HEK293 (cell line): ENCODE results near the gene YOD1.

ENCODE experiments used
- CTCF ChIA-PET: fragments of 350-600 bp; formaldehyde crosslinking; extraction: SDS; loops from one replicate; lab custom pipeline; 2021; ENCODE audit warnings: antibody characterized with exemption; lab: Yijun Ruan, JAX
- POLR2A ChIA-PET: fragments of 300-600 bp; formaldehyde crosslinking; extraction: SDS; loops from one replicate; lab custom pipeline; 2020; ENCODE audit warnings: antibody characterized with exemption, inconsistent platforms; lab: Yijun Ruan, JAX
- H3K27ac ChIP-seq: fragments of 200-500 bp; sonication (Bioruptor generic); 2 replicates; pipeline ENCODE4 v1.5.1; 2014; ENCODE audit warnings: low read depth, low read length, control low read depth, inconsistent platforms; ENCODE audit errors: extremely low read depth
- H3K36me3 ChIP-seq, 2 experiments: fragments of 200-500 bp in 1 of 2; sonication (Bioruptor generic) in 1 of 2; 1 replicate in 1 of 2; 2 replicates in 1 of 2; pipeline ENCODE4 v1.5.1; 2014 to 2017; ENCODE audit warnings: inconsistent platforms in 2 of 2, low read length in 2 of 2; ENCODE audit not compliant: control insufficient read depth in 2 of 2, insufficient read depth in 1 of 2
- H3K4me1 ChIP-seq: fragments of 200-500 bp; sonication (Bioruptor generic); 2 replicates; pipeline ENCODE4 v1.5.1; 2014; ENCODE audit warnings: mild to moderate bottlenecking, low read length, inconsistent platforms; ENCODE audit not compliant: control insufficient read depth, insufficient read depth
- H3K4me3 ChIP-seq: 2 replicates; pipeline ENCODE4 v1.5.1; 2011; ENCODE audit warnings: low read depth, mild to moderate bottlenecking, control low read depth, low read length, moderate library complexity
- H3K9me3 ChIP-seq: fragments of 200-500 bp; sonication (Bioruptor generic); 2 replicates; pipeline ENCODE4 v1.5.1; 2014; ENCODE audit warnings: low read depth, low read length, inconsistent platforms; ENCODE audit not compliant: control insufficient read depth, insufficient read depth
- HOXA7 ChIP-seq: sonication (generic); formaldehyde crosslinking; IDR thresholded peaks from 2 replicates; pipeline ENCODE4 v1.8.1; 2022; ENCODE audit warnings: missing genetic modification reagents, borderline replicate concordance
- MYNN ChIP-seq: fragments of 450-650 bp; formaldehyde crosslinking; IDR thresholded peaks from 2 replicates; pipeline ENCODE4 v1.5.1; 2016; ENCODE audit warnings: missing biosample characterization, missing genetic modification characterization, borderline replicate concordance
- SCRT2 ChIP-seq: fragments of 450-650 bp; formaldehyde crosslinking; IDR thresholded peaks from 2 replicates; pipeline ENCODE4 v1.5.1; 2016; ENCODE audit warnings: missing biosample characterization, missing genetic modification characterization
- ZBTB49 ChIP-seq: fragments of 450-650 bp; formaldehyde crosslinking; IDR thresholded peaks from 2 replicates; pipeline ENCODE4 v1.5.1; 2016; ENCODE audit warnings: missing biosample characterization, missing genetic modification characterization, low read depth
- ZIC2 ChIP-seq: fragments of 450-650 bp; formaldehyde crosslinking; IDR thresholded peaks from 2 replicates; pipeline ENCODE4 v1.5.1; 2016; ENCODE audit warnings: missing biosample characterization, missing genetic modification characterization
- ZNF132 ChIP-seq: fragments of 450-650 bp; formaldehyde crosslinking; IDR thresholded peaks from 2 replicates; pipeline ENCODE4 v1.5.1; 2017; ENCODE audit warnings: missing biosample characterization, missing genetic modification characterization, borderline replicate concordance
- ZNF140 ChIP-seq: fragments of 450-650 bp; formaldehyde crosslinking; IDR thresholded peaks from 2 replicates; pipeline ENCODE4 v1.5.1; 2016; ENCODE audit warnings: missing biosample characterization, missing genetic modification characterization
- ZNF148 ChIP-seq: fragments of 450-650 bp; formaldehyde crosslinking; IDR thresholded peaks from 2 replicates; pipeline ENCODE4 v1.5.0; 2017; ENCODE audit warnings: missing biosample characterization, missing genetic modification characterization, borderline replicate concordance
- ZNF155 ChIP-seq: fragments of 450-650 bp; formaldehyde crosslinking; IDR thresholded peaks from 2 replicates; pipeline ENCODE4 v1.5.1; 2016; ENCODE audit warnings: missing biosample characterization, missing genetic modification characterization
- ZNF202 ChIP-seq: fragments of 450-650 bp; formaldehyde crosslinking; IDR thresholded peaks from 2 replicates; pipeline ENCODE4 v1.5.1; 2016; ENCODE audit warnings: missing biosample characterization, missing genetic modification characterization, borderline replicate concordance
- ZNF239 ChIP-seq: fragments of 450-650 bp; formaldehyde crosslinking; IDR thresholded peaks from 2 replicates; pipeline ENCODE4 v1.5.1; 2016; ENCODE audit warnings: missing biosample characterization, missing genetic modification characterization
- ZNF26 ChIP-seq: fragments of 450-650 bp; formaldehyde crosslinking; IDR thresholded peaks from 2 replicates; pipeline ENCODE4 v1.5.1; 2016; ENCODE audit warnings: missing biosample characterization, missing genetic modification characterization
- ZNF335 ChIP-seq: fragments of 450-650 bp; formaldehyde crosslinking; conservative IDR thresholded peaks from 2 replicates; pipeline ENCODE4 v1.5.1; 2016; ENCODE audit warnings: missing biosample characterization, missing genetic modification characterization
- ZNF350 ChIP-seq: fragments of 450-650 bp; formaldehyde crosslinking; IDR thresholded peaks from 2 replicates; pipeline ENCODE4 v1.5.0; 2017; ENCODE audit warnings: missing biosample characterization, mild to moderate bottlenecking, missing genetic modification characterization
- ZNF37A ChIP-seq: fragments of 450-650 bp; IDR thresholded peaks from 2 replicates; pipeline ENCODE4 v1.5.1; 2018; ENCODE audit warnings: missing biosample characterization, missing genetic modification characterization
- ZNF398 ChIP-seq: fragments of 450-650 bp; formaldehyde crosslinking; IDR thresholded peaks from 2 replicates; pipeline ENCODE4 v1.5.1; 2017; ENCODE audit warnings: missing biosample characterization, missing genetic modification characterization
- ZNF549 ChIP-seq: fragments of 450-650 bp; IDR thresholded peaks from 2 replicates; pipeline ENCODE4 v1.5.1; 2018; ENCODE audit warnings: missing biosample characterization, missing genetic modification characterization, mild to moderate bottlenecking, inconsistent platforms, moderate library complexity
- ZNF629 ChIP-seq: fragments of 450-650 bp; formaldehyde crosslinking; IDR thresholded peaks from 2 replicates; pipeline ENCODE4 v1.5.1; 2017; ENCODE audit warnings: missing biosample characterization, missing genetic modification characterization
- ZNF76 ChIP-seq: fragments of 450-650 bp; formaldehyde crosslinking; IDR thresholded peaks from 2 replicates; pipeline ENCODE4; 2016; ENCODE audit warnings: low read depth, missing biosample characterization, missing genetic modification characterization, borderline replicate concordance
- ZNF843 ChIP-seq: fragments of 450-650 bp; formaldehyde crosslinking; IDR thresholded peaks from 2 replicates; pipeline ENCODE4 v1.5.1; 2016; ENCODE audit warnings: missing biosample characterization, missing genetic modification characterization
- ZSCAN30 ChIP-seq: fragments of 450-650 bp; IDR thresholded peaks from 2 replicates; pipeline ENCODE4 v1.5.1; 2018; ENCODE audit warnings: missing biosample characterization, mild to moderate bottlenecking, missing genetic modification characterization, moderate library complexity

Gene YOD1

GRCh38 chr1:207013321-207014085 is 37.5 kb downstream of the YOD1 start:
- ChIA-PET POLR2A (no interaction called here), CTCF (interaction anchor here (2.6 kb wide), 1 partner anchor 8 kb away, joined by 16 read pairs; no protein-coding TSS in a partner anchor)
- H3K27ac ChIP-seq: no peak overlapping the region
- TF ChIP-seq ZNF155 (tag by site-specific recombination) (no peak), MYNN (tag by site-specific recombination) (no peak), ZNF37A (tag by site-specific recombination) (no peak), ZNF239 (tag by site-specific recombination) (no peak), ZNF148 (tag by site-specific recombination) (no peak), ZNF549 (tag by site-specific recombination) (no peak), ZNF202 (tag by site-specific recombination) (no peak), ZNF350 (tag by site-specific recombination) (no peak), ZNF843 (tag by site-specific recombination) (no peak), ZIC2 (tag by site-specific recombination) (no peak), ZNF26 (tag by site-specific recombination) (no peak), ZNF398 (tag by site-specific recombination) (no peak), ZNF76 (tag by site-specific recombination) (no peak), ZNF629 (no peak), ZBTB49 (tag by site-specific recombination) (no peak), ZNF140 (tag by site-specific recombination) (no peak)
- no peaks in the 10 kb centered on the region for H3K9me3 ChIP-seq
- no peak overlapping the region for H3K4me3 ChIP-seq
- no peaks in the 10 kb centered on the region for H3K4me1 ChIP-seq
- no peaks in the 10 kb centered on the region for H3K36me3 ChIP-seq

GRCh38 chr1:207010726-207011125 is 40.3 kb downstream of the YOD1 start:
- no peak overlapping the region for H3K27ac ChIP-seq
- TF ChIP-seq ZNF76 (tag by site-specific recombination) (no peak), SCRT2 (tag by site-specific recombination) (no peak), HOXA7 (CRISPR knock-in tag) (no peak), ZNF132 (tag by site-specific recombination) (no peak), ZSCAN30 (tag by site-specific recombination) (no peak), ZNF335 (no peak)
- H3K9me3 ChIP-seq: no peaks in the 10 kb centered on the region
- H3K4me1 ChIP-seq: no peaks in the 10 kb centered on the region
- CTCF ChIA-PET: interaction anchor here (0.6 to 1.1 kb wide), 2 partner anchors 22 to 30 kb away, joined by 3 to 4 read pairs; partner anchors contain the start of gene C1orf116
- H3K4me3 ChIP-seq: no peak overlapping the region
- POLR2A ChIA-PET: no interaction called here
- no peaks in the 10 kb centered on the region for H3K36me3 ChIP-seq
